Upper lobe of left lung (tissue), 4 donors: ENCODE measurements around the gene PRR15.

Source experiments
- EP300 ChIP-seq, 4 donors: sonication (generic); formaldehyde crosslinking; IDR thresholded peaks; one replicate each; pipeline ENCODE4 v1.5.1; 2017; ENCODE audit warnings: antibody characterized with exemption in 4 of 4, control low read depth in 2 of 4
- POLR2A ChIP-seq, 4 donors: fragments of 450-650 bp; IDR thresholded peaks; one replicate each; pipeline ENCODE4 v1.5.1; 2016 to 2017; ENCODE audit warnings: antibody characterized with exemption in 4 of 4, mild to moderate bottlenecking in 2 of 4
- POLR2AphosphoS5 ChIP-seq, 2 donors: sonication (generic); formaldehyde crosslinking; IDR thresholded peaks; one replicate each; pipeline ENCODE4 v1.5.1; 2017; ENCODE audit warnings: antibody characterized with exemption in 2 of 2
- TF ChIP-seq, protein P1 (sequence below), 6 experiments: fragments of 450-650 bp in 4 of 6; fragments of 200-600 bp in 2 of 6; sonication (generic) in 2 of 6; IDR thresholded peaks; one replicate each; pipeline ENCODE4 v1.5.1; 2016 to 2019; ENCODE audit warnings: antibody characterized with exemption in 6 of 6

DNA sequence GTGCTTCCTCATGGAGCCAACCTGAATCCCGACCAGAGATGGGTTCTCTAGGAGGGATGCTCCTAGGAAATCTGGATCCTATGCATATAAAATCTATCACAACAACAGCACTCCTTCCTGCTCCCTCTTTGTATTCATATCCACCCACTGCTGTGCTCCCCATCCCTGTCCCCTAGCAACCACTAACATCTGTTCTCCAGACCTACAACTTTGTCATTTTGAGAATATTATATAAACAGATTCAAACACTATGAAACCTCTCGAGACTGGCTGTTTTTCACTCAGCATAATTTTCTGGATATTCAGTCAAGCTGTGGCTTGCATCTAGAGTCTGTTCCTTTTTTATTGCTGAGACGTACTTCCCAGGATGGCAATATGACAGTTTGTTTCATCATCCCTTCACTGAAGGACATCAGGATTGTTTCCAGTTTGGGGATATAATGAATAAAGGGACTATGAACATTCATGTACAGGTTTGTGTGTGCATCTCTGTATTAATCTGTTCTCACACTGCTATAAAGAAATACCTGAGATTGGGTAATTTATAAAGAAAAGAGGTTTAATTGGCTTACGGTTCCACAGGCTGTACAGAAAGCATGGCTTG, 36.0 kb upstream of the PRR15 start:
- TF ChIP-seq, protein P1, sequence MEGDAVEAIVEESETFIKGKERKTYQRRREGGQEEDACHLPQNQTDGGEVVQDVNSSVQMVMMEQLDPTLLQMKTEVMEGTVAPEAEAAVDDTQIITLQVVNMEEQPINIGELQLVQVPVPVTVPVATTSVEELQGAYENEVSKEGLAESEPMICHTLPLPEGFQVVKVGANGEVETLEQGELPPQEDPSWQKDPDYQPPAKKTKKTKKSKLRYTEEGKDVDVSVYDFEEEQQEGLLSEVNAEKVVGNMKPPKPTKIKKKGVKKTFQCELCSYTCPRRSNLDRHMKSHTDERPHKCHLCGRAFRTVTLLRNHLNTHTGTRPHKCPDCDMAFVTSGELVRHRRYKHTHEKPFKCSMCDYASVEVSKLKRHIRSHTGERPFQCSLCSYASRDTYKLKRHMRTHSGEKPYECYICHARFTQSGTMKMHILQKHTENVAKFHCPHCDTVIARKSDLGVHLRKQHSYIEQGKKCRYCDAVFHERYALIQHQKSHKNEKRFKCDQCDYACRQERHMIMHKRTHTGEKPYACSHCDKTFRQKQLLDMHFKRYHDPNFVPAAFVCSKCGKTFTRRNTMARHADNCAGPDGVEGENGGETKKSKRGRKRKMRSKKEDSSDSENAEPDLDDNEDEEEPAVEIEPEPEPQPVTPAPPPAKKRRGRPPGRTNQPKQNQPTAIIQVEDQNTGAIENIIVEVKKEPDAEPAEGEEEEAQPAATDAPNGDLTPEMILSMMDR (IDR thresholded peaks at IDR 0.05), result no peak
- TF ChIP-seq POLR2A (IDR thresholded peaks at IDR 0.05), result no peak
- TF ChIP-seq POLR2AphosphoS5 (IDR thresholded peaks at IDR 0.05), result no peak
- TF ChIP-seq EP300 (IDR thresholded peaks at IDR 0.05), result no peak
